NCI-H2171 (cell line): ENCODE measurements around the gene LOXL1.

ENCODE experiments used
- DNase-seq: peaks from one replicate; lab custom pipeline; 2025; lab: John Stamatoyannopoulos, UW

Gene LOXL1

DNA sequence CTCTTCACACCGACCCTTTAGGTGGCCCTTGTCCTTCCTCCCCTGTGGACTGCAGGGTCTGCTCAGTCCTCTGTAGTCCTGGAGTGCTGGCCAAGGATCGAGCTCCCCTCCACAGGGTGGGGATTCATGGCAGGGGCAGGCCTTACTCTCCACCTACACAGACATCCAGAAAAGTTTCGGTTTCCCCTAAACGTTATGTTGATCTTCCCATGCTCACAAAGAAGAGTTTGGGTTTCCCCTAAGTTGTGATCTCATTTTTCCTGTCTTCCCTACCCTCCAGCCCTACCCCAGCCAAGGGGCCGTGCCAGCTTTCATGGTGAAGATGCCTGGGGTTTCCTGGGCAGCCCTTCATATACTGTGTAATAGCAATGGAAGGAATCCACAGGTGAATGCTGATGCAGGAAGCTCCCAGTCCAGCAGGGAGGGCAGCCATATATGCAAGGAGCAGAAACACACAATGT is 55.5 kb downstream of the LOXL1 start:
- DNase-seq: no peak

DNA sequence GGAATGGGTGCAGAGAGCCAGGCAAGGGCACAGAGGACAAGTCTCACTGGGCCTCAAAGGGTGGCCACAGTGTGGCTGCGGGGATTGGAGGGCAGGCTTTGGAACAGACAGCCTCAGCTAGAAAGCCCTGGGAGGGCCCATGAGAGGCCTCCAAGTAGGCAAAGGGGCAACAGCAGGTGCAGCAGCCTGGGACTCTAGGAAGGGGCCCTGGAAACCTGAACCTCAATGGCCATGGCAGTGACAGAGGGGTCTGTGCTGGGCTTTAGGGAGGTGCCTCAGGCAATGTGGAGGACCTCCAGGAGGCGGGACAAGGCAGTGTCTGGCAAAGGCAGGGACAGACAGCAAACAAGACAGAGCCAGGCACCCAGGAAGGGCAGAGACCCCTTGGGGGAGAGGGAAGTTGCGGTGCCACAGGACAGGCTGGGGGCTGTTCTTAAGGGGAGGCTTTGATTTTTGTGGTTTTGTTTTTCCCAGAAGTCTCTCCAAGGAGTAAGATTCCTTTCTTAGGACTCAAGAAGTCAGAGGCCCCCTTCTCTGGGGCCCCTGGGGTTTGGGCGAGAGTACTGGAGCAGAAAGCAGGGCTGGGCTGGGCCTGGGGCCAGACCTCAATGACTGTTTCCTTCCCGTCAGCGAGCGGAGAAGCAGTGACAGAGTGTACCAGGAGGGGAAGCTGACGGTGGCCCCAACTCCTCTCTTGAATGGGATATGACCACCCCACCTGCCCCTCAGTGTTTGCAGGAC is 56.1 kb downstream of the LOXL1 start:
- peak; percentile 45 for DNase-seq

DNA sequence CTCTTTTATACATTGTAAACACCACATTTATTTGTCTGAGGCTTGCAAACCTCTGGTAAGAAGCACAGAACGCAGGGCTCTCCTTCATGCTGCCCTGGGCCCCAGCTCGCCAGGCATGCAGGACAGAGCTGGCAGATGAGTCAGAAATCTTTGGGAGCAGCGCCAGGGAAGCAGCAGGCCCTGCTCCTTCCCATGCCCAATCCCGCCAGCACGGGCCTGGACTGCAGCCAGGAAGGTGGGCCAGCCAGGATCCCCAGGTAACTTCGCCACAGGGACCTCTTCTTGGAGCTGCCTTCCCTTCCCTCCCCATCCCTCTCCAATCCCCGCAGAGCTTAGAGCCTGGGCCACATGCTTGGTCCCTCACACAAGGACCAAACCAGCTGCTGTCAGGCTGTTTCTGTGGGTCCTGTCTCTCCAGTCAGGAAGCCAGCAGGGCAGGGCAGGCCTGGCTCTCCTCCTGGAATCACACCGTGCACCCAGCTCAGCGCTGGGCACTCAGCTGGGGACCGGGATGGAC is 57.0 kb downstream of the LOXL1 start:
- DNase-seq: peak; percentile 85

DNA sequence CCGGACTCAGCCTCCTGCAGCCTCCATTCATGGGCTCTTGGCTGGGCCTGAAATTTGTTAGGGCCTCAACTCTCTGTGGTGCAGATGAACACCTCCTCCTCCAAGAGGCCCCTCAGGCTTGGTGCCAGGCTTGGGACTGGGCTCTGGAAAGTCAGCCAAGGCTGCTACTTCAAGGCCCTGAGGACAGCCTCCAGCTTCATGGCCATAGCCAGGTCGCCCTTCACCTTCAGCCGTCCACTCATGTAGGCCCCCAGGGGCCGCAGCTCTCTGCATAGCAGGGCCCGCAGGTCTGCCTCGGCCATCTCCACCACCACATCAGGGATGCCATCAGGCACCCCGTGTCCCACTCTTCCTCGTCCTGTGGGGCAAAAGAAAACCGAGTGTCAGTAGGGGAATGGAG is 57.5 kb downstream of the LOXL1 start:
- no peak for DNase-seq

DNA sequence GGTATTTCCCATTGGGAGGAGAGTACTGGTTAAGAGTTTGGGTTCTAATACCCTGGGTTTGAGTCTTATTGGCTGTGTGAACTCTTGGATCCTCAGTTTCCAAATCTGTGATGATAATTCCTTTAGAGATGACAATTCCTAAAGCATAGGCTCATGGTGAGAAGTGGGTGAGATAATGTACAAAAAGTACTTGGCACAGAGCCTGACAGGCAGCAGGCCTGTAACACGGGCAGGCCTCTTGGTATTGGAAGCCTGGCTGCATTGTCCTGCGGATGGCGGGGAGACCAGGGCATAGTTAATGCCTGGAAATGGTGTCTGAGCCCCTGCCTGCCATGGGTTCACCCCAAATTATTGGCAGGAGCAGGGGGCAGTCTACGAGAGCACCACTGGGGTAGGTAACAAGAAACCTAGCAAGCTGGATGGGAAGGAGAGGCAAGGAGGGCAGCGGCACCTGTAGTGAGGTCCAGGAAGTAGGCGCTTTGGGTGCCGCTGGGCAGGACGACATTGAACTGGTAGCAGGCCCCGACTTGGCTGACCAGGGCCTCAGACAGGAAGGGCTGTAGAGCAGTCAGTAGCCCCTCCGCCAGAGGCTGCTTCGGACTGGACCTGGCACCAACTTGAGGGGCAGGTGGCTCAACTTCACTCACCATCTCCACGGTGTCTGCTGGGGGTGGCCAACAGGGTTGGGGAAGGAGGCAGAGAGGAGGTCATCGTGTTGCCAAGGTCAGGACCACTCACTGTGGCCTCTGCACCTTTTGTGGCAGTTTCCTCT is 58.1 kb downstream of the LOXL1 start:
- DNase-seq: no peak

DNA sequence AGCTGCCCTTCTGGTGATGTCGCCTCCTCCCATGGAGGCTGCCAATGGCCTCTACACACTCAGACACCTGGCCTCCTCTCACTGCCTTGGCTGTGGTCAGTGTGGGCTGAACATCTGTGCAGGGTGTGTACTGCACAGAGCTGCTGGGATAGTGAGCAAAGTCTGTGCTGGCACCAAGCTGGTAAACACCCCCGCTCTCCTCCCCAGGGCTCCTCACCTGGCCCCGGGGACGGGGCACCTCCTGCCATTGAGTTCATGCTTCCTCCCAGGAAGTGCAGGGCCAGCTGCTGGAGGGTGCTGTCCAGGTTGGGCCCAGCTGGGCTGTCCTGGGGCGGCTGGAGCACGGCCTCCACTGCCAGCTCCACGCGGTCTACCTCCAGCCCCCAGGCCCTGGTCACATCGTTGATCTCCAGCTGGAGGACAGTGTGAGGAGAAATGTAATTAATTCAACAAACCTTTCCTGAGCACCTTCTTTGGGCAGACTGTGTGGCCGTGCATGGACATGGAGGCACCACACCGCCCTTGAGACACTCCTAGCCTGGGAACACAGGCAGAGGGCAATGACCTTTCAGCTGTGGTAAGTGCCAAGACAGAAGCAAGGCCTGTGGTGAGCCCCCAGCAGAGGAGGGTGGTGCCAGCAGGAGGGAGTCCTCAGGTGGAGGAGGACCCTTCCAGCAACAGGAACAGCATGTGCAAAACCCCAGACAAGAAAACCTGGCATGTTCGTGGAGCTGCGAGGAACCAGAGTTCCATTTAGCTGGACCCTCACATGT is 59.0 kb downstream of the LOXL1 start:
- DNase-seq: no peak

DNA sequence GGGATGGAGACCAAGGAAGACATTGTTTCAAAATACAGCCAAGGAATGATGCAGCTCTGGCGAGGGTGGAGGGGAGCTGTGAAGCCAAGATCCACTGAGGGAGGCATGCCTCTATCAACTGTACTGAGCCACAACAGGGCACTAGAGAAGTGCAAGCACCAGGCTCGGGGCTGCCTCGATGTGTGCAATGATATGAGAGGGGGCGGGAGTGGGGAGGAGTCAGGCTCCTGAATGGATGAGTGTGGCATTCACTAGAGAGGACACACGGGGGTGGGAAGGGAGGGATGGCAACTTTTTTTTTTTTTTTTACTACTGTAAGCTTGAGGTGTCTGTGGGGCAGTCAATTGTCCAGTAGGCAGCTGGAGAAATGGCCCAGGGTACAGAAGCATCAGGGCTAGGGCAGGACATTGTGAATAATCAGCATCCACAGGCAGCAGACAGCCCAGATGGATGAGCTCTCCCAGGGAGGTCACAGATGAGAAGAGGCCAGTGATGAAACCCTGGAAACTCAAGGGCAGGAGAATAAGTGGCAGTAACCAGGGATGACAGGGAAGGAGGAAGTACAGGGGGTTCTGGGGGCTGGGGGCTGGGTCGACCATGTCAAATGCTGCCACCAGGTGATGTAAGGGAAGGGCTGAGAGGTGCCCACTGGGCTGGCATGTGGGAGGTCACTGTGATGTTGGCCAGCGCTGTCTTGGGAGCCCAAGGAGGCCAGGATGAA is 60.0 kb downstream of the LOXL1 start:
- DNase-seq: no peak

DNA sequence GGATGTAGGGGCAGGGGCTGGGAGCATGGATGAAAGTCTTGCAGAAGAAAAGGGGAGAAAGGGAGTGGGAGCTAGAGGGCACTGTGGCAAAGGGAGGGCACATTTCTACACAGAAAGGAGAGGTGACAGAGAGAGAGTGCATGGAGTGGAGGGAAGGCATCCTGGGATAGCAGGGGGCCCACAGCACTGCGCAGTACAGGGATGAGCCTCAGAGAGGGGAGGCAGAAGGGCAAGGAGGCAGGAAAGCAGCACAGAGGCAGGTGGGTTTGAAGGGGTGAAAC is 60.5 kb downstream of the LOXL1 start:
- no peak for DNase-seq

DNA sequence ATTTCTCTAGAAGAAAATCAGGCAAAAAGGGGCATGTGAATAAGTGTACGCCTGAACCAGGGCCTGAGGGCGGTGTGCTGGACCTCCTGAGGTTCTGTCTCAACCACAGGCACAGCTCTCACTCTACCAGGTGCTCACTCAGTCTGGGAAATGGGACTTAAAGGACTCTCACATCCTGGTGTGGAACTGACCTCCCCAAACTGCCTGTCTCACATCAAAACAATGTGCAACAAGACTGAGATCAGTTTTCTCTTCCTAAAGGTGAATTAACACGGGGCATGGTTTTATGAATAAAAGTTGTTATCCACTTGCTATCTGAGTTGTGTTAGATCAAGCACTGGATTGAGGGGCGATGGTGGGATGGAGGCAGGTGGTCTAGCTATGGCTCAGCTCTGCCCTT is 61.0 kb downstream of the LOXL1 start:
- no peak for DNase-seq

DNA sequence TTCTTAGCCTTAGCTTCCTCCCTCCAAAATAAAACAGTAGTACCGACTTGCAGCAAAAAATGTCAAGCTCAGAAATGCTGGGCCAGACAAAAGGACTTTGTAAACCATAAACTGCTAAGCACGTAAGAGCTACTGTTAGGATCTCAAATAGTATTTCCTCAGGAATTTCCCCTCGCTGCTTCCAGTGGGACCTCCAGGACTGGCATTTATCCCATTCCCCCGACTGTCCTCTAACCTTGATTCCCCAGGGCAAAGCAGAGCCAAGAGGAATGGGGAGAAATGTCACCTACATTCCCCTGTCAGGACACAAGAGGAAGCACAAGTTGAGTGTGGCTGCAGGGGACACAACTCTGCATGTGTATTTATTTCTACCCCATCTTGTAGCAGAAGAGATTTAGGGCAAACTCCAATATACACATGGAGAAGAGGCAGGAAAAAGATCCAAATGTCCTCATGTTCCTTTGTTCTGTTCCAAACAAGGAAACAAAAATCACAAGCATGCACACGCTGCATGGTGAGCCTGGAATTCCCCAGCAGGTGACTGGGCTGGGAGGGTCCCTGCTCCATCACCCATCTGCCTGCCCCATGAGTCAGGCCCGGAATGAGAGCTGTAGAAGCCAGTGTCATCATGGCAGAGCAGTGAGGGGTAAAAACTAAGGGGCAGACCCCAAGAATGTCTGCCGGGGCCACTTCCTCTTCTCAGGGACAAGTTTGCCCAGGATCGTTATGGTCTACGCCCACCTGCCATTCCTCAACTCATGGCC is 61.6 kb downstream of the LOXL1 start:
- DNase-seq: no peak

DNA sequence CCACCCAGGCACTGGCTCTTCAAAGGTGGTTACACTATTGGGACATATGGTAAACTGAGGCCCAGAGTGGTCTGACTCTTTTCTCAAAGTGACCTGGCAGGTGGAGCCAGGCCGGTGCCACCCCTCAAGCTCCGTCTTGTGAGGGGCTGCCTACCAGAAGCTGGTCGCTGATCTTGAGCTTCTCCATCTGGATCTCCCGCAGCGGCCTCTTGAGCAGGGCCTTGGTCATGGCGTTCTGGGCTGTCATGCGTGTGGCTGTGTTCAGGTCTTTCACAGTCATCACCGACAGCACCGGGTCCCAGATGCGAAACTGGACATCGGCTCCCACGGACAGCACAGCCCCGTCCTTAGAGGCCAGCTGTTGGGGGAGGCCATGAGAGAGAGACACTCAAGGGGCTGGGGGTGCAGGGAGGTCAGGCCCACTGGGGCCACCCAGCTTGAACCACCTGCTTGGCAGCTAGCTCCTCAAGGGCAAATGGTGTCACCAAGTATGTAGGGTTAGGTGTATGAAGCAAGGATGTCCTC is 62.2 kb downstream of the LOXL1 start:
- DNase-seq: no peak

DNA sequence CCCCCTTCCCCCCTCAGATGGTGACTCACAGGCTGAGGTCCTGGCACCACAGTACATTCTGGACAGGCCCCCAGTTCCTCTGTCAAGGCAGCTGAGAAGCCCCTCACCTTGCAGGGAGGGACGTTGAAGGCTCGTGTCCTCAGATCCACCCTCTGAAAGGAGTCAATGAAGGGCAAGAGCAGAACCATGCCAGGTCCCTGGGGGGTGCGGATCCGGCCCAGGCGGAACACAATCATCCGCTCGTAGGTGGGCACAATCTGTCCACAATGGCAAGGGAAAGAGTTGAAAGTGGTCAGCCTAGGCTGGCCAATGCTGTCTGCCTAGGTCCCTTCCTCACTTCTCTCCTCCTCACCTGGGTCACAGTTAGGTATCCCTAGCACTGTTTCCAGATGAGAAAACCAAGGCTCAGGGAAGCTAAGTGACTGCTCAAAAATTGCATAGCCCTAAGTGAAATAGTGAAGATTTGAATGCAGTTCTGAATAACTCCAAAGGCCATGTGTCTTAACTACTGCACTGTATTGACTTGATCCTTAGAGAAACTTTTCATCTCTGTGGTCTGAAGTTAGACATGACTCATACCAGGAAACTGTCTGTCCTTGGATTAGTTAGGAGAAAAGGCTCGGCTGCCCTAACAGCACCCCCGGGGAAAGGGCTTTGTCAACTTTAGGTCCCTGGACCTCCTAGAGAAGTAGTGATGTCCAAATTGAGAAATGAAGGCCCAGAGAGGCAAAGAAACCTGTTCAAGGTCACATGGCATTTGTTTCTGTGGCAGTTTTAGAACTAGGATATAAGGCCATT is 62.9 kb downstream of the LOXL1 start:
- DNase-seq: no peak

DNA sequence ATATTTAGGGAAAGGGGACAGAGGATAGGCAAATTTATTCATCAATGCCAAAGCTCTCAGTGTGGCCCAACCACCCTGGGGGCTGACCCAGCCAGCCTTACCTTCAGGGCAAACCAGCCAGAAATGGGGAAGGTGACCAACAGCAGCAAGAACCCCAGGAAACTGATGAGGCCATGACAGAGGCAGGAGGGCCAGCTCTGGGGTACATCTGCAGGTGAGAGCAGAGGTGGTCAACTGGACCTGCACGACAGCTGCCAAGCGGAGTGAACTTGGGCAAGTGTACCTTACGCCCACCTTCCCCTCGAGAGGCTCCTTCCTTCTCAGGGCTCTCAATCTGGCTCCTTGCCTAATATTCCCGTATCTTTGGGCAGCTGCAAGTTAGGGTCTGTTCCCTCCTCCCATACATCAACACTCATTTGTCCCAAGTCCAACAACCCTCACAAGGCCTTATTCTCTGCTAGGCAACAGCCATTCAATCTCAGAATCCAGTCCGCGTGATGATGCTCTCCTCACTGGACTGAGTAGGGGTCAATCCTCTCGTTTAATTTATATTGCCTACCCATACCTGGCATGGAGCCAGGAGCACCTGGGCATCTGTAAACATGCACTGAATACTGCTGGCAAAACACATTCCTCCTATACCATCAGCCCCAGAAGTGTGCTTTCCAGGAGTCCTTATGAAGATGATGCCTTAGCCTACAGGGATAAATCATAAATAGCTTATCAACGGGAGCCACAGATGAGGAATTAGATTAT is 64.2 kb downstream of the LOXL1 start:
- no peak for DNase-seq

DNA sequence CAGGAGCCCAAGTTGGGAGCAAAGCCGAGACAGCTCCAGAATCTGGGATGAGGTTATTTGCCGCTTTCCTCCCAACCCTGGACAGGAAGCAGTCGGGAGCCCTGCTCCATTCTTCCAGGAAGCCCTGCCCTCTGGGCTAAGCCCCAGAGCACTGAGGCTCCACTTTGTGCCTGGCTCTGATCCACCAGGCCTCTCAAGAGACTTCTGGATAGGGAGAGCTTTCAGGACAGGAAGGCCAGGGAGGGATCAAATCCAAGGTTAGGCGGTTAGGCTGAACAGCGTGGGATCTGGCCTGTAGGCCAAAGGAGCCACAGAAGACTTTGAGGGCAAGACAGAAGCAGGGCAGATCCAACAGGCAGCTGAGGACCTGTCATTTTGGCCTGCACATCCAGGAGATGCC is 65.0 kb downstream of the LOXL1 start:
- DNase-seq: no peak

DNA sequence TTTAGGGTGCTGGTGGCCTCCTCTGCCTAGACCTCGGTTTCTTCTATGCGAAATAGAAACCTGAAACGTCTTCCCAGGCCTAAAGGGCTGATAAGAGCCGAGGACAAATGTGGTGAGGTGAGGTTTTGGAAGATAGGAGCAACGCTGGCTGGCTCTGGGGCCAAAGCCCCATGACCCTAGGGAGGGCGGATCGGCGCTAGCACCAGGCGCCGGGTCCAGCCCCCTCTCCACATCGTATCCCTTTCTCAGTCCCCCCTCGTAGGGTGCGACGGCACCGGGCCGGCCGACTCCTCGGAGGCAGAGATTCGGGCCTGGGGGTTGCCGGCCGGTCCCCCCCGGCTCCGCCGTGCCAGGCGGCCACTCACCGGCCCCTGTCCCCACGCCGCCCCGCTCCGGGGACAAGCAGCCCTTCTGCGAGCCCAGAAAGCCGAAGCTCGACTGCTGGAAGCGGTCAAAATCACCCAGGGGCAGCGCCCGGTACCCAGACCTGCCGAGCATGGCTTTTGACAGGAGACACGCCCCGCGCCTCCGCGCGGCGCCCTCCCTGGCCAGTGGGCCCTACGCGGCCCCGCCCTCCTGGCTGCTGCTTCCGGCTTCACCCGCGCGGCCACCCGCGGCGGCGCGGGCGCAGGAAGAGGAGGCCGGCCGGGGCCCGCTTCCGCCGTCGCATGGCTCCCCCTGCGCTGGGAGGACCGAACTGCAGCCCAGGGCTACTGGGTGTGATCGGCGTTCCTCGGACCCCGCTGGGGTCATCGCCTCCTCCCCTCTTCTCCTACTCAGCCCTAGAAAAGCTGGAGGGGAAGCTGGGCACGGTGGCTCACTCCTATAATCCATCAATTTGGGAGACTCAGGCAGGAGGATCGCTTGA is 65.7 kb downstream of the LOXL1 start, which contains the start of gene STOML1:
Gene STOML1 (minus strand): TSS at position 570 of the 868 bp plus-strand sequence. CDS start 72 bp downstream, at position 498.
- peak; percentile 93 for DNase-seq

DNA sequence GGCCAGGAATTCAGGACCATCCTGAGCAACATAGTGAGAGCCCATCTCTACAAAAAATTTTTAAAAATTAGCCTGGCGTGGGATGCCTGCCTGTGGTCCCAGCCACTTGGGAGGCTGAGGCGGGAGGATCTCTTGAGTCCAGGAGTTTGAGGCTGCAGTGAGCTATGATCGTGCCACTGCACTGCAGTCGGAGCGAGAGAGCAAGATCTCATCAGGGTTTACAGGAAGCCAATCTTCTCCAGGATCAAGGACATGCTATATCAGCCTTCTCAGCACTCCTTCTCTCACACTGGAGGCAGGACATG is 66.3 kb downstream of the LOXL1 start:
- no peak for DNase-seq

DNA sequence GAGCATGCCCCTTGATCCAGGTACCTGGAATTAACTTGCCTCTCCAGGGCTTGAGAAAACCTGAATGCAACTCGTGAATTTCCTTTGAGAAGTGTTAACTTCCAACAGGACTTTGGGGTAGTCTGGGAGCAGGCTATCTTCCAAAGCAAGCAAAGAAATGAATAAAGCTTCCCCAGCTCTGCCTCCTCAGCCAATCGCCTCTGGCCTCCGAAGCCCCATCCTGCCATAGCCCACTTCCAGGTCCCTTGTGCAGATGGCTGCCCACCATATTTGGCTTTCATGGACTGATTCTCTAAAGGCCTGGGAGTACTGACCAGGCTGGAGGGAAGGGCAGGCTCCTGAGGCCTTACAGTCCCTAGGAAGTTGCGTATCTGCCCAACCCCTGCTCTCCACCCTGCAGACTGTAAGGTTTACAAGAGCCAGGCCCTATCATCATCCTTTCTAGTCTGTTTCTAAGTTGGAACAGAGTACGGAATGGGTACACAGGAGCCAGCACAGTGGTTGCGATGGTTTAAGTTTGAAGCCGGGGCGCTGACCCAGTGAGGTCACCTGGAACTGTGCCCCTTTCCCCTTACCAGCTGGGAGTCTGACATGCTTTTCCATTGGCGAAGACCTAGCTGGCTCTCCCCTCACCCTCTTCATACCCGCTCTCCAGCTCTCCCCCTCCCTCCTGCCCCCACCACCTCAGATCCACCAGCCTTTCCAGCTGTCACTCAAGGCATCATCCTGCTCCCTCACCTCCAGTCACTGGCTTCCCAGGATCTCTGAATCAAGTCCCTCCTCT is 67.1 kb downstream of the LOXL1 start:
- DNase-seq: no peak

DNA sequence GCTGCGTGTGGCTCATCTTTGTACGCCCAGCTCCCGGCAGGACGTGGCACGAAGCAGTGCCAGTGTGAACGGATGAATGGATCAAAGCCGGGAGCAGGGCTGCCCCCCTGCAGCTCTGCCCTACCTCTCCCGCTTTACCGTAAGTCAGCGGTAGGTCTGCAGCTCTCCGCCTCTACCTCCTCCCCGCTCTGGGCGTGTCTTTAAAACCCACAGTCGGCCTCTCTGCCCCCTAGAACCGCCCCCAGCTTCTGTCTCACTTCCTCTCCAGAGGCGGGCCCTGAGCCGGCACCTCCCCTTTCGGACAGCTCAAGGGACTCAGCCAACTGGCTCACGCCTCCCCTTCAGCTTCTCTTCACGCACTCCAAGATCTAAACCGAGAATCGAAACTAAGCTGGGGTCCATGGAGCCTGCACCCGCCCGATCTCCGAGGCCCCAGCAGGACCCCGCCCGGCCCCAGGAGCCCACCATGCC is 68.2 kb downstream of the LOXL1 start, which contains the start of gene PML:
Gene PML (plus strand): TSS at position 304 of the 471 bp plus-strand sequence. CDS start 97 bp downstream, at position 401.
- DNase-seq: peak; percentile 91
